GM12878 (cell line): ENCODE measurements around the gene GRM1. TPM values are rescaled to one million over a fixed set of nuclear protein-coding genes. Genes with fewer than 3 reads are reported as not detected.

ENCODE experiments used
- ATAC-seq: fragments of 200-7000 bp; cut with Tn5 transposase; 3 replicates; pipeline ENCODE4 v1.9.1; 2020; ENCODE audit warnings: mild to moderate bottlenecking, moderate library complexity
- BruUV-seq: library from RNA; stranded (reverse); fragments of 400-500 nt; replicated peaks from 2 replicates; lab custom pipeline; 2021; lab: Mats Ljungman, UMichigan
- CTCF ChIA-PET: fragments of 300-600 bp; sonication (Branson Sonifier 250); formaldehyde crosslinking; extraction: SDS; loops from one replicate; lab custom pipeline; 2021; ENCODE audit warnings: inconsistent platforms; lab: Yijun Ruan, JAX
- POLR2A ChIA-PET: fragments of 350-600 bp; formaldehyde crosslinking; extraction: SDS; loops from one replicate; lab custom pipeline; 2021; ENCODE audit warnings: inconsistent platforms; lab: Charles Lee
- RAD21 ChIA-PET: fragments of 300-600 bp; sonication (Branson Sonifier 250); formaldehyde crosslinking; loops from one replicate; lab custom pipeline; 2023; ENCODE audit warnings: antibody characterized with exemption; ENCODE audit not compliant: unreplicated experiment; lab: Charles Lee
- SMC1A ChIA-PET: fragments of 300-600 bp; sonication (Branson Sonifier 250); formaldehyde crosslinking; loops from one replicate; lab custom pipeline; 2023; ENCODE audit not compliant: unreplicated experiment, uncharacterized antibody; lab: Charles Lee
- DNase-seq: peaks from one replicate; pipeline ENCODE4 v3.0.0-alpha.2; 2011; ENCODE audit warnings: low read depth, low spot score
- FAIRE-seq: peaks from 3 replicates; lab custom pipeline; 2011; peaks lifted over from hg19 to GRCh38; lab: Jason Lieb, UNC
- H2AFZ ChIP-seq: 2 replicates; pipeline ENCODE4 v1.6.0; 2011; ENCODE audit warnings: low read depth, low read length, control low read depth; ENCODE audit not compliant: control insufficient read depth
- H3K27ac ChIP-seq: 2 replicates; pipeline ENCODE4 v1.5.1; 2011; ENCODE audit warnings: control low read depth; ENCODE audit not compliant: control insufficient read depth, insufficient read depth
- H3K27me3 ChIP-seq, 2 experiments: replicated peaks in 1 of 2; 2 replicates each; pipeline versions ENCODE4 v1.6.0 to v1.6.1; 2011; ENCODE audit warnings: low read length in 1 of 2; ENCODE audit not compliant: control insufficient read depth in 2 of 2, insufficient read depth in 2 of 2
- H3K36me3 ChIP-seq, 2 experiments: 2 replicates each; pipeline ENCODE4 v1.5.1; 2011; ENCODE audit warnings: low read length in 1 of 2; ENCODE audit not compliant: control insufficient read depth in 2 of 2, insufficient read depth in 2 of 2
- H3K4me1 ChIP-seq: 2 replicates; pipeline ENCODE4 v1.6.1; 2011; ENCODE audit warnings: mild to moderate bottlenecking, low read length, moderate library complexity, mixed read lengths; ENCODE audit not compliant: control insufficient read depth, insufficient read depth
- H3K4me2 ChIP-seq: 2 replicates; pipeline ENCODE4 v1.6.0; 2011; ENCODE audit warnings: control low read depth; ENCODE audit not compliant: control insufficient read depth, insufficient read depth
- H3K4me3 ChIP-seq: fragments of 200-600 bp; sonication (generic); 2 replicates; pipeline ENCODE4 v1.5.1; 2016
- H3K79me2 ChIP-seq: 2 replicates; pipeline ENCODE4 v1.6.0; 2011; ENCODE audit warnings: low read length; ENCODE audit not compliant: control insufficient read depth, insufficient read depth
- H3K9ac ChIP-seq: 2 replicates; pipeline ENCODE4 v1.8.0; 2011; ENCODE audit warnings: low read length, control low read depth, mixed read lengths; ENCODE audit not compliant: control insufficient read depth, insufficient read depth
- H3K9me3 ChIP-seq: replicated peaks from 3 replicates; pipeline ENCODE4 v1.5.1; 2011; ENCODE audit warnings: mild to moderate bottlenecking, low read length; ENCODE audit not compliant: control insufficient read depth, insufficient read depth
- H4K20me1 ChIP-seq: 2 replicates; pipeline ENCODE4 v1.6.0; 2011; ENCODE audit not compliant: control insufficient read depth, insufficient read depth
- SMAD1 ChIP-seq: fragments of 450-650 bp; IDR thresholded peaks from 2 replicates; pipeline ENCODE4 v1.6.1; 2018; ENCODE audit warnings: mild to moderate bottlenecking, low read depth; ENCODE audit not compliant: partially characterized antibody
- SREBF2 ChIP-seq: IDR thresholded peaks from 2 replicates; pipeline ENCODE4 v1.6.1; 2012; ENCODE audit warnings: mild to moderate bottlenecking, low read length
- TCF7 ChIP-seq: IDR thresholded peaks from 2 replicates; pipeline ENCODE4 v1.6.1; 2014; ENCODE audit warnings: antibody characterized with exemption, borderline replicate concordance
- WGBS: methylation state at CpG from one replicate; pipeline ENCODE4 v1.1.6; 2016; ENCODE audit warnings: low lambda C conversion rate; ENCODE audit not compliant: insufficient replicate concordance, insufficient coverage; ENCODE audit errors: missing lambda C conversion rate; 5-methylcytosine and 5-hydroxymethylcytosine counted together
- in situ Hi-C: fragments of 300-500 bp; cut with MboI; formaldehyde crosslinking; loops from 9 replicates; pipeline ENCODE4 v1.14.3; 2018; ENCODE audit warnings: mixed read lengths
- intact Hi-C: fragments of 100-400 bp; cut with micrococcal nuclease; formaldehyde crosslinking; loops from one replicate; pipeline ENCODE4 v1.14.2; 2022; ENCODE audit not compliant: unreplicated experiment
- polyA plus RNA-seq, 11 experiments: library from polyadenylated mRNA; depleted of rRNA in 4 of 11; unstranded in 6 of 11; stranded (reverse) in 5 of 11; fragments of >200 nt; fragmentation: Nextera tagmentation in 4 of 11; fragmentation: Illumina TruSeq in 1 of 11; extraction: Ambion mirVana in 4 of 11; extraction: Trizol in 1 of 11; gene quantifications; 1 replicate in 1 of 11; 2 replicates in 10 of 11; pipeline versions ENCODE4 v1.2.1 to v1.2.3, GENCODE V29; 2011 to 2016; ENCODE audit warnings: inconsistent platforms in 2 of 11, missing spikeins in 2 of 11, low read depth in 1 of 11
- total RNA-seq, 4 experiments: library from RNA; depleted of rRNA in 3 of 4; stranded (reverse); fragments of >200 nt in 3 of 4; fragmentation: Illumina TruSeq in 1 of 4; extraction: Trizol in 1 of 4; gene quantifications; 2 replicates each; pipeline versions ENCODE4 v1.2.1 to v1.2.3, GENCODE V29; 2013 to 2021
- TF ChIP-seq, protein P1 (sequence below), 3 experiments: IDR thresholded peaks in 2 of 3; conservative IDR thresholded peaks in 1 of 3; 2 replicates each; pipeline ENCODE4 v1.5.1; 2011; ENCODE audit warnings: low read depth in 3 of 3, low read length in 3 of 3, mild to moderate bottlenecking in 3 of 3, control low read depth in 2 of 3, moderate library complexity in 2 of 3, inconsistent platforms in 1 of 3, mixed read lengths in 1 of 3; ENCODE audit not compliant: control insufficient read depth in 2 of 3, insufficient read depth in 1 of 3; ENCODE audit errors: extremely low read depth in 1 of 3
- TF ChIP-seq, protein P2 (sequence below): fragments of 150-350 bp; IDR thresholded peaks from 2 replicates; pipeline ENCODE4 v1.6.1; 2014; ENCODE audit warnings: mild to moderate bottlenecking, low read depth, low read length

Gene GRM1
- total and polyA plus RNA-seq, 10 of the 15 experiments (the other 5 are each of a cell fraction or from before 2014, with no cell fraction given) = 0.04 TPM; not detected in 9

DNA sequence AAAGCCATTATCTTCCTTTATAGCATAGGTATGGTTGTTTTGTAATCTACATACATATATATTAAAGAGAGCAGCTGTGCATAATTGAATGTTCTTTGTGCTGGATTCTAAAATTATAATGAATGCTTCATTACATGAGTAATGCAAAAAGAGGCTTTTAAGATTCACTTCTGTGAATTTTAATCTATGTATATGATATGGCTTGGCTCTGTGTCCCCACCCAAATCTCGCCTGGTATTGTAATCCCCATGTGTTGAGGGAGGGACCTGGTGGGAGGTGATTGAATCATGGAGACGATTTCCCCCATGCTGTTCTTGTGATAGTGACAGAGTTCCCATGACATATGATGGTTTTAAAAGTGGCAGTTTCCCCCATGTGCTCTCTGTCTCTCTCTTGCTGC, 255.4 kb downstream of the GRM1 start:
- H3K27ac ChIP-seq = no peak overlapping the region
- in situ Hi-C loops (no loop called here), intact Hi-C loops (no loop called here)
- ChIA-PET POLR2A (no interaction called here), CTCF (no interaction called here), SMC1A (no interaction called here), RAD21 (no interaction called here)
- H3K4me2 ChIP-seq = no peak overlapping the region
- no peaks in the 10 kb centered on the region for H4K20me1 ChIP-seq
- ATAC-seq (no peak), FAIRE-seq (no peak), DNase-seq (no peak)
- H3K4me1 ChIP-seq = no peaks in the 10 kb centered on the region
- H2AFZ ChIP-seq = no peak overlapping the region
- no peaks in the 10 kb centered on the region for H3K79me2 ChIP-seq
- H3K36me3 ChIP-seq = no peaks in the 10 kb centered on the region
- TF ChIP-seq, protein P1, sequence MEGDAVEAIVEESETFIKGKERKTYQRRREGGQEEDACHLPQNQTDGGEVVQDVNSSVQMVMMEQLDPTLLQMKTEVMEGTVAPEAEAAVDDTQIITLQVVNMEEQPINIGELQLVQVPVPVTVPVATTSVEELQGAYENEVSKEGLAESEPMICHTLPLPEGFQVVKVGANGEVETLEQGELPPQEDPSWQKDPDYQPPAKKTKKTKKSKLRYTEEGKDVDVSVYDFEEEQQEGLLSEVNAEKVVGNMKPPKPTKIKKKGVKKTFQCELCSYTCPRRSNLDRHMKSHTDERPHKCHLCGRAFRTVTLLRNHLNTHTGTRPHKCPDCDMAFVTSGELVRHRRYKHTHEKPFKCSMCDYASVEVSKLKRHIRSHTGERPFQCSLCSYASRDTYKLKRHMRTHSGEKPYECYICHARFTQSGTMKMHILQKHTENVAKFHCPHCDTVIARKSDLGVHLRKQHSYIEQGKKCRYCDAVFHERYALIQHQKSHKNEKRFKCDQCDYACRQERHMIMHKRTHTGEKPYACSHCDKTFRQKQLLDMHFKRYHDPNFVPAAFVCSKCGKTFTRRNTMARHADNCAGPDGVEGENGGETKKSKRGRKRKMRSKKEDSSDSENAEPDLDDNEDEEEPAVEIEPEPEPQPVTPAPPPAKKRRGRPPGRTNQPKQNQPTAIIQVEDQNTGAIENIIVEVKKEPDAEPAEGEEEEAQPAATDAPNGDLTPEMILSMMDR (IDR thresholded peaks at IDR 0.05 in 2 of 3, conservative IDR thresholded peaks at IDR 0.05 in 1 of 3; ENCODE audit: control insufficient read depth in 2 of 3, extremely low read depth in 1 of 3, insufficient read depth in 1 of 3, low read depth in 3 of 3, low read length in 3 of 3) = no peak
- TF ChIP-seq, protein P2, sequence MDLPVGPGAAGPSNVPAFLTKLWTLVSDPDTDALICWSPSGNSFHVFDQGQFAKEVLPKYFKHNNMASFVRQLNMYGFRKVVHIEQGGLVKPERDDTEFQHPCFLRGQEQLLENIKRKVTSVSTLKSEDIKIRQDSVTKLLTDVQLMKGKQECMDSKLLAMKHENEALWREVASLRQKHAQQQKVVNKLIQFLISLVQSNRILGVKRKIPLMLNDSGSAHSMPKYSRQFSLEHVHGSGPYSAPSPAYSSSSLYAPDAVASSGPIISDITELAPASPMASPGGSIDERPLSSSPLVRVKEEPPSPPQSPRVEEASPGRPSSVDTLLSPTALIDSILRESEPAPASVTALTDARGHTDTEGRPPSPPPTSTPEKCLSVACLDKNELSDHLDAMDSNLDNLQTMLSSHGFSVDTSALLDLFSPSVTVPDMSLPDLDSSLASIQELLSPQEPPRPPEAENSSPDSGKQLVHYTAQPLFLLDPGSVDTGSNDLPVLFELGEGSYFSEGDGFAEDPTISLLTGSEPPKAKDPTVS = no peak
- TF ChIP-seq SREBF2 (no peak), SMAD1 (no peak), TCF7 (no peak)
- WGBS = 5% methylated on average over 2 of the region's 2 CpGs
- H3K27me3 ChIP-seq = no peaks in the 10 kb centered on the region
- BruUV-seq = no TSS peak
- H3K4me3 ChIP-seq = no peak overlapping the region
- H3K9ac ChIP-seq = no peak overlapping the region
- no peaks in the 10 kb centered on the region for H3K9me3 ChIP-seq
